SHP77 treated with DMSO at 0.1 percent for 48 hours (cell line): ENCODE results near the gene TULP4.

Source experiments
- DNase-seq: peaks from one replicate; lab custom pipeline; 2025; lab: John Stamatoyannopoulos, UW

The TULP4 gene

GRCh38 chr6:158559338-158559894 lies 247.2 kb downstream of the TULP4 start:
- DNase-seq: no peak

DNA sequence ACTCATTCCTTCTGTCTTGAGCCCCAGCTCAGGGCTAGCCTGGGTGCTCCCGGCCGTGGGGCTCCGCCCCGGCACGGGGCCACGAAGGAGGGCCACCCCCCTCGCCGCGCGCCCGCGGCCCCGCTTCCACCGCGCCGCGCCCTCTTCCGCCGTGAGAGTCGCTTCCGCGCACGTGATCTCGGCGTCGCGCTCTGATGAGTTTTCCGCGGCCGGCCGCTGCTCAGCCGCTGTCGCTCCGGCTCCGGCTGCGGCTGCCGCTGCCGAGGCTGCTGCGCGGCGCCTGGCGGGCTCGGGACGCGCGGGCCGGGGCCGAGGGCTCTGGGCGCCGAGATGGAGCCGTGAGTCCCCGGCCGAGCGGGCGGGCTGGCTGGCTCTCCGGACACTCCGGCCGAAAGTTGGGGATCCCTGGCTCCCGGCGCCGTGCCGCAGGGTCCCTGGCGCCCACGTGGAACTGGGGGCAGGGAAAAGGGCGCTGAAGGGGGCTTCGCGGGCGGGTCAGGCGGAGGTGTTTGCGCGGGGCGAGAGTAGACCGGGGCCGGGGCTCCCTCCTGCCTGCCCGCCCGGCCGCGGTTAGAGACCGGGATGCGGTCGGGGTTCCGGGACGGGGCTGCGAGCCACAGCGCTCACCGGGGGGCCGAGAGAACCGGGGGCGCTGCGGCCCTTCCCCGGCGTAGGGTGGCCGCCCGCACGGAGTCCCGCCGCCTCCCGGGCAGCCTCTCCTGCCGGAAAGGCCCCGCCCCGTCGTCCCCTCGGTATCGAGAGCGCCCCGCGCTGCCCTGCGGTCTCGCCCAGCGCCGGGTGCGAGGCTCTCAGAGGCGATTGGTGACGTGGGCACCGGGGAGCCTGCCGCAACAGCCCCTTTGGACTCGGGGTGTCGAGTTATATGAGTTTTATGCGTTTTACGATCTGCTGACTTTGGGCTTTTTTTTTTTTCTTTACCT lies 247.9 kb downstream of the TULP4 start, which contains the start of gene TMEM181:
TSS of gene TMEM181 (plus strand) at position 197 of the 941 bp plus-strand sequence. CDS start at position 331, 134 bp downstream.
- peak; percentile 81 for DNase-seq

DNA sequence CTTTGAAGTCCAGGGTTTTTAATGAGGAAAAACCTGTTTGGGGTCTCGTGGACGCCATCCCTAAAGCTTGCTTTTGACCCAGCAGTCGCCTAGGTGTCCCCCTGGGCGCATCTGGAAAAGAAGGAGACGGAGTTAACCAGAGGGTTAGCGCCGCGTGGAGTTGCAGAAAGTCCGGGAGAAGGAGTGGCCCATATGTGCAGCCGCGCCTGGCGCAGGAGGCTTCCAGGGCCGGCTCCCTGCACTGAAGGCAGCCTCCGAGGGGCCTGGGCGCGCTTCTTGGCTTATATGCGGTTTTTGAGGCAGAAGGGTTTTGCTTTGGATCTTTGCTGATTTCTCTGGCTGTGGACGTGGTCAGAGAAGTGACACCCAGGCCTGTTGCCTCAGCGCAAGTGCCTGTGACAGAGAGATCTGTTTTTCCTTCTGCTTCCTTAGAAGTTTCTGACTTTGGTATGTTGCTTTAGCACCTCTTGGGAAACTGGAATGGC lies 248.6 kb downstream of the TULP4 start:
- DNase-seq: no peak
